Parathyroid adenoma (tissue), 2 donors: ENCODE results near the gene GPC5.

Experiments used
- H2AFZ ChIP-seq: fragments of 300-600 bp; sonication (generic); one replicate; pipeline ENCODE4 v1.7.0; 2017; ENCODE audit warnings: antibody characterized with exemption, mild to moderate bottlenecking
- H3K27ac ChIP-seq: fragments of 300-600 bp; sonication (generic); one replicate; pipeline ENCODE4 v1.7.0; 2017
- H3K27me3 ChIP-seq: fragments of 300-600 bp; sonication (generic); one replicate; pipeline ENCODE4 v1.7.0; 2017; ENCODE audit warnings: low read length; ENCODE audit not compliant: control insufficient read depth, insufficient read depth
- H3K36me3 ChIP-seq: fragments of 300-600 bp; sonication (generic); one replicate; pipeline ENCODE4 v1.7.0; 2017; ENCODE audit warnings: low read length; ENCODE audit not compliant: control insufficient read depth, insufficient read depth
- H3K4me1 ChIP-seq: fragments of 300-600 bp; sonication (generic); one replicate; pipeline ENCODE4 v1.7.0; 2017; ENCODE audit warnings: control low read depth
- H3K4me2 ChIP-seq: fragments of 300-600 bp; sonication (generic); one replicate; pipeline ENCODE4 v1.7.0; 2017; ENCODE audit warnings: low read length
- H3K4me3 ChIP-seq: fragments of 300-600 bp; sonication (generic); one replicate; pipeline ENCODE4 v1.7.0; 2017; ENCODE audit warnings: low read depth, low read length
- H3K79me2 ChIP-seq: fragments of 300-600 bp; sonication (generic); one replicate; pipeline ENCODE4 v1.7.0; 2017; ENCODE audit warnings: control low read depth
- H3K9ac ChIP-seq: fragments of 300-600 bp; sonication (generic); one replicate; pipeline ENCODE4 v1.7.0; 2017; ENCODE audit warnings: mild to moderate bottlenecking
- H3K9me3 ChIP-seq: fragments of 300-600 bp; sonication (generic); one replicate; pipeline ENCODE4 v1.7.0; 2017; ENCODE audit warnings: low read length; ENCODE audit not compliant: control insufficient read depth
- TF ChIP-seq, protein P1 (sequence below): fragments of 300-600 bp; sonication (generic); IDR thresholded peaks from one replicate; pipeline ENCODE4 v1.7.0; 2017; ENCODE audit warnings: antibody characterized with exemption, mild to moderate bottlenecking
- donor health status: primary hyperparathyroidism.

GPC5 gene

GRCh38 chr13:91768746-91769145 is 370.3 kb downstream of the GPC5 start:
- H3K4me2 ChIP-seq: no peak overlapping the region
- H3K27ac ChIP-seq: no peak overlapping the region
- H3K27me3 ChIP-seq: no peaks in the 10 kb centered on the region
- no peaks in the 10 kb centered on the region for H3K79me2 ChIP-seq
- no peak overlapping the region for H3K4me3 ChIP-seq
- H3K9me3 ChIP-seq: no peaks in the 10 kb centered on the region
- TF ChIP-seq, protein P1, sequence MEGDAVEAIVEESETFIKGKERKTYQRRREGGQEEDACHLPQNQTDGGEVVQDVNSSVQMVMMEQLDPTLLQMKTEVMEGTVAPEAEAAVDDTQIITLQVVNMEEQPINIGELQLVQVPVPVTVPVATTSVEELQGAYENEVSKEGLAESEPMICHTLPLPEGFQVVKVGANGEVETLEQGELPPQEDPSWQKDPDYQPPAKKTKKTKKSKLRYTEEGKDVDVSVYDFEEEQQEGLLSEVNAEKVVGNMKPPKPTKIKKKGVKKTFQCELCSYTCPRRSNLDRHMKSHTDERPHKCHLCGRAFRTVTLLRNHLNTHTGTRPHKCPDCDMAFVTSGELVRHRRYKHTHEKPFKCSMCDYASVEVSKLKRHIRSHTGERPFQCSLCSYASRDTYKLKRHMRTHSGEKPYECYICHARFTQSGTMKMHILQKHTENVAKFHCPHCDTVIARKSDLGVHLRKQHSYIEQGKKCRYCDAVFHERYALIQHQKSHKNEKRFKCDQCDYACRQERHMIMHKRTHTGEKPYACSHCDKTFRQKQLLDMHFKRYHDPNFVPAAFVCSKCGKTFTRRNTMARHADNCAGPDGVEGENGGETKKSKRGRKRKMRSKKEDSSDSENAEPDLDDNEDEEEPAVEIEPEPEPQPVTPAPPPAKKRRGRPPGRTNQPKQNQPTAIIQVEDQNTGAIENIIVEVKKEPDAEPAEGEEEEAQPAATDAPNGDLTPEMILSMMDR: no peak
- no peak overlapping the region for H2AFZ ChIP-seq
- no peaks in the 10 kb centered on the region for H3K36me3 ChIP-seq
- no peaks in the 10 kb centered on the region for H3K4me1 ChIP-seq
- H3K9ac ChIP-seq: no peak overlapping the region

DNA sequence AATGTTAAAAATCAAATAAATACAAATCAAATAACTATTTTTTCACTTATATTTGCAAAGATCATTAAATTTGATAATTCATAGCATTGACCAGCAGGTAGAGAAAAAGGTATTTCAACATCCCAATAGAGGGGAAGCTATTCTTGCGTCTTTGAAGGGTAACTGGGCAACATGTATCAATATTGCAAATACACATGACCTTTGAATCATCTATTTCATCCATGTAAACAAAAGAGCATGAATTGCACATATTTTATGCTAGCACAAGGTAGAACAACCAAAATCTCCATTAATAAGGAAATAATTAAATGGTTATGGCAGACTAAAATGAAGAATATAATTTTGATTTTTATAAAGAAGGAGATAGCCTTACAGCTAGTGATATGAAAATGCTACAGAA is 372.8 kb downstream of the GPC5 start:
- no peaks in the 10 kb centered on the region for H3K36me3 ChIP-seq
- H3K4me1 ChIP-seq: no peaks in the 10 kb centered on the region
- H3K79me2 ChIP-seq: no peaks in the 10 kb centered on the region
- H3K4me2 ChIP-seq: no peak overlapping the region
- H3K9ac ChIP-seq: no peak overlapping the region
- no peak overlapping the region for H2AFZ ChIP-seq
- H3K9me3 ChIP-seq: no peaks in the 10 kb centered on the region
- no peaks in the 10 kb centered on the region for H3K27me3 ChIP-seq
- no peak overlapping the region for H3K4me3 ChIP-seq
- TF ChIP-seq, protein P1: no peak
- no peak overlapping the region for H3K27ac ChIP-seq

- H3K4me2 ChIP-seq: no peak overlapping the region
- no peaks in the 10 kb centered on the region for H3K4me1 ChIP-seq
- no peaks in the 10 kb centered on the region for H3K9me3 ChIP-seq
- no peak overlapping the region for H3K27ac ChIP-seq
- no peak overlapping the region for H2AFZ ChIP-seq
- no peaks in the 10 kb centered on the region for H3K36me3 ChIP-seq
- no peaks in the 10 kb centered on the region for H3K79me2 ChIP-seq
- H3K27me3 ChIP-seq: no peaks in the 10 kb centered on the region
- H3K9ac ChIP-seq: no peak overlapping the region
- TF ChIP-seq, protein P1: no peak
- H3K4me3 ChIP-seq: no peak overlapping the region
These were observed 375.3 kb downstream of the GPC5 start for GRCh38 chr13:91773591-91774227.

DNA sequence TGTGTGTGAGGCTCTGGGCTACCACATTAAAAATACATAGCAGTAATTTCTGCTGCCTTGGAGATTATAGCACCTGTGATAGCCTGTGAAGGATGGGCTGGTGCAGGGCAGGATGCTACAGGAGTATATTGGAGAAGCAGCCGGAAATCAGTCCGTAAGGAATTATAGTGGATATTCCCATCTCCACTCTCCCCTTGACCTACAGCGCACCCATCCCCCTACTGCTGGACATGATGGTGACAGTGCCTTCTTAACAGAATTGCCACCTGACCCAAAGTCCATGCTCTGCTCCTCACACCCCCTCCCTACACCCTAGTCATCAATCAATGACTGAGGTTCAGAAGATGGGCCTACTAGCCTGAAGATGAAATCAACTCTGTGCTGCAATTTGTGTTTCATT is 376.0 kb downstream of the GPC5 start:
- Histone ChIP-seq H3K27ac (no peak overlapping the region), H3K9ac (no peak overlapping the region), H3K9me3 (no peaks in the 10 kb centered on the region), H3K79me2 (no peaks in the 10 kb centered on the region), H3K4me2 (no peak overlapping the region), H3K27me3 (no peaks in the 10 kb centered on the region), H3K4me1 (no peaks in the 10 kb centered on the region), H3K36me3 (no peaks in the 10 kb centered on the region), H2AFZ (no peak overlapping the region), H3K4me3 (no peak overlapping the region)
- TF ChIP-seq, protein P1: no peak

GRCh38 chr13:91776611-91777193 is 378.3 kb downstream of the GPC5 start:
- Histone ChIP-seq H3K9me3 (no peaks in the 10 kb centered on the region), H3K4me3 (no peak overlapping the region), H3K4me2 (no peak overlapping the region), H3K27ac (no peak overlapping the region), H3K79me2 (no peaks in the 10 kb centered on the region), H3K27me3 (no peaks in the 10 kb centered on the region), H3K4me1 (no peaks in the 10 kb centered on the region), H3K36me3 (no peaks in the 10 kb centered on the region), H3K9ac (no peak overlapping the region), H2AFZ (no peak overlapping the region)
- TF ChIP-seq, protein P1: no peak
